HEK293 (cell line): ENCODE data around the gene CACNB4.

Source experiments
- CTCF ChIP-seq: fragments of 450-650 bp; formaldehyde crosslinking; IDR thresholded peaks from 2 replicates; pipeline ENCODE4 v1.5.1; 2016; ENCODE audit warnings: missing biosample characterization, missing genetic modification characterization
- ZBTB17 ChIP-seq: fragments of 450-650 bp; formaldehyde crosslinking; IDR thresholded peaks from 2 replicates; pipeline ENCODE4 v1.5.1; 2016; ENCODE audit warnings: missing biosample characterization, missing genetic modification characterization
- ZNF302 ChIP-seq: fragments of 450-650 bp; formaldehyde crosslinking; IDR thresholded peaks from 2 replicates; pipeline ENCODE4 v1.5.1; 2016; ENCODE audit warnings: missing biosample characterization, missing genetic modification characterization, low read depth
- ZNF747 ChIP-seq: fragments of 450-650 bp; formaldehyde crosslinking; IDR thresholded peaks from 2 replicates; pipeline ENCODE4 v1.5.1; 2016; ENCODE audit warnings: missing biosample characterization, missing genetic modification characterization

- no peak for TF ChIP-seq CTCF (tag by site-specific recombination)
- no peak for TF ChIP-seq ZNF747 (tag by site-specific recombination)
- no peak for TF ChIP-seq ZBTB17 (tag by site-specific recombination)
- TF ChIP-seq ZNF302 (tag by site-specific recombination) = no peak
Observed at GRCh38 chr2:152058655-152059054, 40.2 kb downstream of the CACNB4 start.
